ENCODE data around the gene ETV5. TPM values are rescaled to one million over a fixed set of nuclear protein-coding genes. Genes with fewer than 3 reads are reported as not detected.
A peak's percentile ranks its signal among the peaks of the same experiment; 100 is the strongest.

ETV5 gene
- total RNA-seq, 2 donors from 2014 or later = 1.5 to 3.5 TPM

DNA sequence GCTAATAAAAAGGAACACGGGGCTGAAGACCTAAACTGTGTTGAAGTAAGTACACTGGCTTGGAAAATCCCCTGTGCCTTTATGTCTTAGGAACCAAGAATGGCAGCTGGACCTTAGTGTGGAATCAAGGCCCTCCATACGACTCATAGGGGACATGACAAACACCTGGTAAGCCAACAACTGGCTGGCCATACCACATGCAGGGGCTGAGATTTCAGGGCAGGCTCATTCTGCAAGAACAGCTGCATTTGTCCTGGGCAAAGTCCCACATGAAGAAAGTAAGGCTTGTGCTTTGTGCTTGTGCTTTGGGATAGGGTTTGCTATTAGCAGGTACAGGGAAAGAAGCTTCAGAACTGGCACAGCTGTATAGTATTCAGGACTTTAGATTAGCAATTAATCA, 18.0 kb downstream of the ETV5 start:
- DNase-seq (ENCODE audit: low spot score in 2 of 2) (no peak), ATAC-seq (no peak)
- H3K27ac Mint-ChIP-seq = no peak overlapping the region
- no peaks in the 10 kb centered on the region for H3K9me3 Mint-ChIP-seq
- H3K36me3 Mint-ChIP-seq = no peaks in the 10 kb centered on the region

DNA sequence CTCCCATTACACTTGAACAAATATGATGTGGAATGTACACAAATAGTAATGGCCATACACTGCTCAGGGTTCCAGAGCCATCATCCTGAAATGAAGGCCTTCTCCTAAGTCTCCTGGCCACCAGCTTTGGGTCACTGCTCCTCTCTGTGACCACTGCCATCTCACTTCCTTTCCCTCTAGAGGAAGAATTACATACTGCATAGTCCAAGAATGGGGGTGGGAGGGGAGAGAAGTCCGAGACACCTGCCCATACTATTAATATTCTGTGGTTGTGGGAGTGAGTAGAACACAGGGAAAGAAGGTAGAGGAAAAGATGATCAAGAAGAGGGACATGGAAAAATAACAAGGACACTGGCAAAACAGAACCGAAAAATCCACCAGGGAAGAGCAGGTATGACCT, 20.6 kb downstream of the ETV5 start:
- Mint-ChIP-seq H3K27ac (no peak overlapping the region), H3K9me3 (no peaks in the 10 kb centered on the region), H3K36me3 (no peaks in the 10 kb centered on the region)
- ATAC-seq = no peak
- no peak for DNase-seq (ENCODE audit: low spot score in 2 of 2)

GRCh38 chr3:186084264-186084663, 24.6 kb downstream of the ETV5 start:
- Mint-ChIP-seq H3K9me3 (no peaks in the 10 kb centered on the region), H3K27ac (no peak overlapping the region), H3K36me3 (no peaks in the 10 kb centered on the region)
- ATAC-seq (no peak), DNase-seq (ENCODE audit: low spot score in 2 of 2) (no peak)

DNA sequence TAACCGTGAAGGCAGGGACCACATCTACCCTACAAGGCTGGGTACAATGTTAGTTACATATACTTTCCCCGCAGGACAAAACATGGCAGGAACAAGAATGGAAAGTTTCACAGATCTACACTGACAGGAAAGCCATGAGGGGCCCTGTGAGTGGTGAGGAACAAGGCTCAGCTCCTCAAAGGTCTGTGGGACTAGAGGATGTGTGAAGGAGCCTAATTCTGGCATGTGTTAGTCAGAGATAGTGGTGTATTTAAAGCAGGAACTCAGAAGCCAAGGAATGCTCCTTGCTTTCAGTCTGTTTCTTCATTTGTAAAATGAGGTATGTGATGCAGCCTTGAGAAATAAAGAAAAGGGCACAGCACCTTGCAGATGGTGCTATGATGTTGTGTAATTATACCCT, 25.1 kb downstream of the ETV5 start:
- DNase-seq (ENCODE audit: low spot score in 2 of 2) = no peak
- H3K9me3 Mint-ChIP-seq = no peaks in the 10 kb centered on the region
- no peak overlapping the region for H3K27ac Mint-ChIP-seq
- ATAC-seq = no peak
- no peaks in the 10 kb centered on the region for H3K36me3 Mint-ChIP-seq

- Mint-ChIP-seq H3K9me3 (no peaks in the 10 kb centered on the region), H3K27ac (no peak overlapping the region), H3K36me3 (no peaks in the 10 kb centered on the region)
- no peak for DNase-seq (ENCODE audit: low spot score in 2 of 2)
- ATAC-seq = no peak
Observed at GRCh38 chr3:186082150-186082549, 26.7 kb downstream of the ETV5 start.

- H3K36me3 Mint-ChIP-seq = no peaks in the 10 kb centered on the region
- H3K27ac Mint-ChIP-seq = no peak overlapping the region
- ATAC-seq (no peak), DNase-seq (ENCODE audit: low spot score in 2 of 2) (no peak)
- no peaks in the 10 kb centered on the region for H3K9me3 Mint-ChIP-seq
Observed at GRCh38 chr3:186081678-186082077, 27.2 kb downstream of the ETV5 start.

- Mint-ChIP-seq H3K36me3 (no peaks in the 10 kb centered on the region), H3K27ac (no peak overlapping the region), H3K9me3 (no peaks in the 10 kb centered on the region)
- ATAC-seq = no peak
- no peak for DNase-seq (ENCODE audit: low spot score in 2 of 2)
Observed at GRCh38 chr3:186080849-186081438, 27.9 kb downstream of the ETV5 start.

GRCh38 chr3:186079925-186080324, 29.0 kb downstream of the ETV5 start:
- peaks cover 0 to 3% of the 10 kb centered on the region in 2 donors for H3K9me3 Mint-ChIP-seq
- H3K36me3 Mint-ChIP-seq = peaks cover 0 to 4% of the 10 kb centered on the region in 2 donors
- DNase-seq (ENCODE audit: low spot score in 2 of 2) (no peak), ATAC-seq (no peak)
- no peak overlapping the region for H3K27ac Mint-ChIP-seq

DNA sequence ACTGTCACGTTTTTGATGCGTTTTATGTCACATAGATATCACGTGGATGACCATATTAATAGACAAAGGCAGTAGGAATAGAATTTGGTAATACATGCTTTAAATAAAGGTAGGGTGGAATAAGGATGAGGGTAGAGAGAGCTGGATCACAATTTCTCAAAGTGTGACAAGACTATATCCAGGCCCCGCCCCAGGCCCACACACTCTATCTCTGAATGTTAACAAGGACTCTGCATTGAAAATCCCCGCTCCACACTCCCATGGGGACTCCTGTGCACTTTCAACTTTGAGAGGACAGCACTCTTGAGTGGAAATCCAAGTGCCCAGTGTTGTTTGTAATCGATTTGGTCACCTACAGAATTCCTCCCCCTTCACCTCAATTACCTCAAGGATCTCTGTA, 31.4 kb downstream of the ETV5 start:
- H3K9me3 Mint-ChIP-seq = peaks cover 3 to 4% of the 10 kb centered on the region in 2 donors
- DNase-seq (ENCODE audit: low spot score in 2 of 2) = no peak

GRCh38 chr3:186075931-186076567, 32.8 kb downstream of the ETV5 start:
- H3K36me3 Mint-ChIP-seq = peaks cover 0 to 6% of the 10 kb centered on the region in 2 donors
- peaks cover 4 to 5% of the 10 kb centered on the region in 2 donors for H3K9me3 Mint-ChIP-seq
- DNase-seq (ENCODE audit: low spot score in 2 of 2) (no peak), ATAC-seq (no peak)
- H3K27ac Mint-ChIP-seq = no peak overlapping the region

More for the DNA sequence above, 31.4 kb downstream of the ETV5 start:
- Mint-ChIP-seq H3K27ac (no peak overlapping the region), H3K36me3 (peaks cover 0 to 6% of the 10 kb centered on the region in 2 donors)
- no peak for ATAC-seq

DNA sequence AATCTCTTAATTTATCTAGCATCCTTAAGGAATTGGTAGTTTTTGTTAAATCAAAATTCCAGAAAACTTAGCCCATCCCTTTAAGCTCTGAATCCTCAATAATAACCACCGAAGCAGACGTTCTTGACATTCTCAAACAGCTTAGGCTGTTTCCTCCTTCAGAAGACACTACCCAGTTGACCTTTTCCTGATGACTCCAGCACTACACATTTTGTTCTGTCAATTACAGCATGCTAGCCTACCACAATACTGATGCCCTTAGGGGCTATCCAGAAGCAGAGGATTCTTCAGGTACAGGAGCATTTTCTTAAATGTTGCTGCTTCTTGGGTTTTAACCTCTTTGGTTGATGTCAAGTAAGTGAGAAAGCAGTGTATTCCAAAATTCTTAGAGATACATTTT, 33.4 kb downstream of the ETV5 start:
- Mint-ChIP-seq H3K36me3 (peaks cover 0 to 6% of the 10 kb centered on the region in 2 donors), H3K9me3 (peaks cover 4 to 5% of the 10 kb centered on the region in 2 donors), H3K27ac (no peak overlapping the region)
- ATAC-seq (no peak), DNase-seq (ENCODE audit: low spot score in 2 of 2) (no peak)

- H3K27ac Mint-ChIP-seq = no peak overlapping the region
- ATAC-seq (no peak), DNase-seq (ENCODE audit: low spot score in 2 of 2) (no peak)
- peaks cover 4 to 5% of the 10 kb centered on the region in 2 donors for H3K9me3 Mint-ChIP-seq
- H3K36me3 Mint-ChIP-seq = peaks cover 0 to 6% of the 10 kb centered on the region in 2 donors
Observed at GRCh38 chr3:186073641-186074040, 35.2 kb downstream of the ETV5 start.

GRCh38 chr3:186070996-186071395, 37.9 kb downstream of the ETV5 start:
- peaks cover 4 to 5% of the 10 kb centered on the region in 2 donors for H3K9me3 Mint-ChIP-seq
- peaks cover 0 to 6% of the 10 kb centered on the region in 2 donors for H3K36me3 Mint-ChIP-seq
- no peak for ATAC-seq
- no peak for DNase-seq (ENCODE audit: low spot score in 2 of 2)
- no peak overlapping the region for H3K27ac Mint-ChIP-seq

DNA sequence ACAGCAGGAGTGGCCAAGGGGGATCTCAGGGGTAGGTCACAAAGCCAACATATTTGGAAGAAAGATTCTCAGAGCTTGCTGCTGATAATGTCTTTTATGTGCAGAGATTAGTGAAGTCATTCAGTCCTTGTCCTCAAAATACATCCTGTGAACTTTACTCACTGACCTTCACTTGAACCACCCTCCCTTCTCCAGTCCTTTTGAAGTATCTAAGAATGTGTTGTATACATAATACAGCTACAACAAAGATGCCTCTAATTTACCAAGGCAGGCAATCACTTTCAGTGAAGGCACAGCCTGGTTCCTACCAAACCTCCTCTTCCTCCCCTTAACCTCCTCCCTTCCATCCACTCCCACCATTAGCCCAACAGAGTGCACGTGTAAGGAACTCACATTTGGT, 38.3 kb downstream of the ETV5 start:
- Mint-ChIP-seq H3K36me3 (peaks cover 0 to 6% of the 10 kb centered on the region in 2 donors), H3K27ac (no peak overlapping the region), H3K9me3 (peaks cover 4 to 5% of the 10 kb centered on the region in 2 donors)
- no peak for ATAC-seq
- no peak for DNase-seq (ENCODE audit: low spot score in 2 of 2)

DNA sequence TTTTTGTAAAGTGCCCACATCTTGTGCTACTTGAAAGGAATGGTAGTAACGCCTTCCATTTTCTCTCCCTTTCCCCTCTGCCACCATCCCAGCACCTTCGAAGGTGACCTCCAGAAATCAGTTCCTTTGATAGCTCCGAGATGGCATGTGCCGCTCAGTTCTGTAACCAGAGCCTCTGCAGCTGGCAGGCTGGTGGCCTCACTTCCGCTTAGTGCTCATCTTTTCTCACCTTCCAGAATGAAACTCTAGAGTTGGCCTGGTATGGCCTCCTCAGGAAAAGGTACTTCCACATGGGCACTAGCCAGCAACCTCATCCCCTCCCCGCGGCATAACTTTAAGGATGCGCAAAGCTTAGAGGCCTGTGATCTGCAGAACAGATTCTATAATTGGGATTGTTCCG, 38.8 kb downstream of the ETV5 start:
- no peak for DNase-seq (ENCODE audit: low spot score in 2 of 2)
- Mint-ChIP-seq H3K36me3 (peaks cover 0 to 4% of the 10 kb centered on the region in 2 donors), H3K27ac (no peak overlapping the region), H3K9me3 (peaks cover 3 to 5% of the 10 kb centered on the region in 2 donors)
- no peak for ATAC-seq

DNA sequence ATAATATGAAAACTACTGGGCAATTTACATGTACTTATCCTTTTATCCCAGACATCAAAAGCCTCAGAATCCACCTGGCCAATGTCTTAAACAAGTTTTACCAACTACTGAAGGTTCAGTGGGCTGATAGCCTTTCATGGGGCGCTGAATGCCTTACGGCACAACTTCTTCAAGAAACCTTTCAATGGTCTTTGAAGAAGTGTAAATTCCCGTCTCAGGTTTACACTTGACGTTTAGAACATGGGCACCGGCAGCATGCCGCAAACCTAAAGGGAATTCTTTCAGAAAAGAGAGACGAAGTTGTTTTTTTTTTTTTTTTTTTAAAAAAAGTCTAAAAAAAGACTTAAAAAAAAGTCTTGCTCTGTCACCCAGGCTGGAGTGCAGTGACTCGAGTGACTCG, 39.7 kb downstream of the ETV5 start:
- peaks cover 0 to 5% of the 10 kb centered on the region in 2 donors for H3K9me3 Mint-ChIP-seq
- no peak for DNase-seq (ENCODE audit: low spot score in 2 of 2)
- no peaks in the 10 kb centered on the region for H3K36me3 Mint-ChIP-seq
- ATAC-seq = no peak
- no peak overlapping the region for H3K27ac Mint-ChIP-seq

DNA sequence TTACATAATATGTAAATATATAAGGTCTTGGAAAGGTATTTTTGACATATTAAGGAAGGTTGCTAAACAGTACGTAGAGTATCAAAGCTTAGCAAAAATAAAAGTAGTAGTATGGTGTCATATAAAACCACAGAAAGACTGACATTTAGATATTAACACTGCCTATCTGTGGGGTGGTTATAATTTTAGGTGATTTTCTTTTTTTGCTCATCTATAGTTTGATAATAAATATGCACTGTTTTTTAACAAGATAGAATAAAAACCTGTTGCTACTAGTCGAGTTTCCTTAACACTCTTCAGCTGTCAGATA, 40.7 kb downstream of the ETV5 start:
- peaks cover 0 to 5% of the 10 kb centered on the region in 2 donors for H3K9me3 Mint-ChIP-seq
- no peak overlapping the region for H3K27ac Mint-ChIP-seq
- DNase-seq (ENCODE audit: low spot score in 2 of 2) (no peak), ATAC-seq (peak; percentile 24 to 47)
- H3K36me3 Mint-ChIP-seq = no peaks in the 10 kb centered on the region
